GM18519 (cell line): Measurements from ENCODE around the gene SEC14L6.
A peak's percentile ranks its signal among the peaks of the same experiment; 100 is the strongest.
"Not testable (repeated sequence)": the region's sequence is repeated elsewhere in the genome, so short reads cannot be mapped to it uniquely, and the experiment has no call there.

Experiments used
- ATAC-seq: cut with Tn5 transposase; IDR thresholded peaks from one replicate; pipeline ENCODE4 v1.9.1; 2021; ENCODE audit warnings: mild to moderate bottlenecking, moderate library complexity; ENCODE audit not compliant: unreplicated experiment, low FRiP score

The SEC14L6 gene

DNA sequence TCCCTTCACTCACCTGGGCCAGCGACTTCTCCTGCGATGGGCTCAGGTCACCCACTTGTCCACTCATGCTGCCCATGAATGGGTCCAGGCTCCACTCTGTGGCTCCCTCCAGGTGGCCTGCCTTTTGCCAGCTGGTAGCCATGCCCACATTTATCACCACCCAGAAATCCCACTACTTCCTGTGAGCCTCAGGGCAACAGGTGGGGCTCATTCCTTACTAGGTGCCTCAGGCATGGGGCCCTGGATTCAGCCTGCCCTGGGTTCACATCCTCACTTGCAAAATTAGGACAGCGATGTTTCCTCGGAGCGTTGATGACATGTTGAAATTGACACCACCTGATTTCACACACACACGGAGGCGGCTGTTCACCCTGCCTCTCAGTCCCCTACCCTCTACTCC is at the start of gene SEC14L6:
Gene SEC14L6 (minus strand): TSS at position 126 of the 400 bp plus-strand sequence. CDS start 59 bp downstream, at position 67.
- no peak for ATAC-seq

DNA sequence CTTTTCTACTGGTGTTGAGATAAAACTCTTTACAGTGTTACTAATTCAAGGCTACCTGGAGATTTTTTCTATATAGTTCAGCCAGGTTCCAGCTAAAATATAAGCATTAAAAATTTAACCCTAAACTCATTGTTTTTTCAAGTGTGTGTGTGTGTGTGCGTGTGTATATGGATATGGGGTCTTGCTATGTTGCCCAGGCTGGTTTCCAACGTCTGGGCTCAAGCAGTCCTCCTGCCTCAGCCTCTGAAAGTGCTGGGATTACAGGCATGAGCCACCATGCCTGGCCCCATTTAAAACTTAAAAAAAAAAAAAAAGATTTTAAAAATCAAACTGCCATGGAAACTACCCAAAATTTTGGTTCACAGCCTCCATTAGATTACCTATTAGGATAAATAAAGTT is 49.7 kb upstream of the SEC14L6 start:
- ATAC-seq: no peak

DNA sequence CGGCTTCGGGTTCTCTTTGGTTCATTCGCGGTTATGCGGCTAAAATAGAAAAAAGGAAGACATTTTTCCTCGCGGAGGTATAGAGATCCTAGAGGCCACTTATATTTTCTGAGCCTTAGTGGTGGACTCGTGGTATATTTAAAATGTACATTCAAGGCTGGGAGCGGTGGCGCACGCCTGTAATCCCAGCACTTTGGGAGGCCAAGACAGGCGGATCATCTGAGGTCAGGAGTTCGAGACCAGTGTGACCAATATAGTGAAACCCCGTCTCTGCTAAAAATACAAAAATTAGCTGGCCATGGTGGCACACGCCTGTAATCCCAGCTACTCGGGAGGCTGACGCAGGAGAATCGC is 45.8 kb upstream of the SEC14L6 start:
- ATAC-seq: not testable (repeated sequence)

DNA sequence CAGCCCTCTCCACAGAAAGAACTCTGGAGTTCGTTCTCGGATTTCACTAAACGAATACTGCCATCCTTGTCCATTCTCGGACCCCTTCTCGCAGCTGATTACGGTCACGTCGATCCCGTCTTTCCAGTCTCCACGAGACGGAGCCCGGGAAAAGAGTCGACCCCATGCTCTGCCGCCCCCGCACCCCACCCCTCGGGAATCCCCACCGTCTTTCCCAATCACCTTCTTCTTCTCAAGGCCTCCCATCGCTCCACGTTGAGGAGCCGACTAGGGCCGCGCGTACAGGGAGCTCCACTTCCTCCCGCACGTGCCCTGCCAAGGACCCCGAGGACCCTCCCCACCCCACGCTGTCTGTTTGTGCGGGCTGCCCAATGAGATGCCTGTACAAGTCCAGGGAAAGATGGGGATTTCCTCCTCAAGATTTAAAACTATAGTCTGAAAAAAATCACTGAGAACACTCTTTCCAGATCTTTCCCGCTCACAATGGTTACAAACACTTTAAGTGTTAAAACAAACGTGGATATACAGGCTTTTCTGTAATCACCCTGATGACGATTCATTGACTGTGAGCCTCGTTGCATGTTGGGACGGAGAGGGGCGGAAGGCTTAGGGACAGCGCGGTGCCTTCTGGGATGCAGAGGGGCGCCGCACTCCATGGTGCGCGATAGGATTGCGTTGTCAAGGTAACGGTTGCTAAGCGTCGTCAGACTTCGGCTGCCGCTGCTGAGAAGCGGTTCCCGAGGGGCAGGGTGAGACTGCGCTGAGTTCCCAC is 45.2 kb upstream of the SEC14L6 start, which contains the start of gene PES1:
Gene PES1 (minus strand): TSS at position 323 of the 772 bp plus-strand sequence. CDS start 77 bp downstream, at position 246.
- ATAC-seq: peak; percentile 80

DNA sequence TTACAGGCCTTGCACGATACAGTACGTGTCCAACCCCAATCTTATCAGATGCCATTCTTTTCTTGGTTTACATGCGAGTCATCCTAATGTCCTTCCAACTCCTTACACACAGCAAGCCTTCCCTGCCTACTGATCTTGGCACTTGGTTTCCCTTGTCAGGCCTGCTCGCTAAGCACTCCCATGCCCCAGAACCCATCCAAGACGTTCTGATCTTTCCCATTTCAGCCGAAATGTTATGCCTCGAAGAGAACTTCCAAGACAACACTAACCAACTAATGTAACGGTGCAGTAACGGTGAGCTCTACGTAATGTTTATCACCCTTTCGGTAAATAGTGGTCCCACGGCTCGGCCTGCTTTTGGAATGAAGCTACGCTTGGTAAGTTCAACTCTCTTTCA is 44.6 kb upstream of the SEC14L6 start:
- ATAC-seq: no peak

DNA sequence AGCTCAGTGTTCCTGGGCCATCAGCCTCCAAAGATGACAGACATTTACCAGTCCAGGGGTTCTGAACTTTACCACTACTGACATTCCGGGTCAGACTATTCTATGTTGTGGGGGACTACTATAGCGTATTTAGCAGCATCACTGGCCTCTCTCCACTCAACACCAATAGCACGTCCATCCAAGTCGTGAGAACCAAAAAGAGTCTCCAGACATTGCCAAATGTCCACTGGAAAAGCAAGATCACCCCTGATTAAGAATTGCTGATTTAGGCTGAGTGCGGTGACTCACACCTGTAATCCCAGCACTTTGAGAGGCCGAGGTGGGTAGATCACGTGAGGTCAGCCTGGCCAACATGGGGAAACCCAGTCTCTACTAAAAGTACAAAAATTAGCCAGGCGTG is 39.9 kb upstream of the SEC14L6 start:
- ATAC-seq: no peak

DNA sequence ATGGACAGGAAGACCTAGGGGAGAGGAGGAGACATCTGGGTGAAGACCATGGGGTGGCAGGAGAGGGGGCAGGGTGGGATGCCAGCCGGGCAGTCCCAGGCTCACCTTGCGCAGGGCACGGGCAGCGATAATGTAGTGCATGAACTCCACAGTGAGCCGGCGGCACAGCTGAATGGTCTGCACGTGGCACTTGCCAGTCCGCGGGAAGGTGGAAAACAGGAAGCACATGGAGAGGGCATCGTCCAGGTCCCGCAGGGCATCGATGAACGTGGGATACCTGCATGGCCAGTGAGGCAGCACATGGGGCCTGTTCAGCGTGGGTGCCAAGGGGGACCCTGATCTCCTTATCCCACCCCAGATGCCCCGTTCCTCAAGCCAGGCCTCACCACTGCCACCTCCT is 37.9 kb upstream of the SEC14L6 start:
- no peak for ATAC-seq

DNA sequence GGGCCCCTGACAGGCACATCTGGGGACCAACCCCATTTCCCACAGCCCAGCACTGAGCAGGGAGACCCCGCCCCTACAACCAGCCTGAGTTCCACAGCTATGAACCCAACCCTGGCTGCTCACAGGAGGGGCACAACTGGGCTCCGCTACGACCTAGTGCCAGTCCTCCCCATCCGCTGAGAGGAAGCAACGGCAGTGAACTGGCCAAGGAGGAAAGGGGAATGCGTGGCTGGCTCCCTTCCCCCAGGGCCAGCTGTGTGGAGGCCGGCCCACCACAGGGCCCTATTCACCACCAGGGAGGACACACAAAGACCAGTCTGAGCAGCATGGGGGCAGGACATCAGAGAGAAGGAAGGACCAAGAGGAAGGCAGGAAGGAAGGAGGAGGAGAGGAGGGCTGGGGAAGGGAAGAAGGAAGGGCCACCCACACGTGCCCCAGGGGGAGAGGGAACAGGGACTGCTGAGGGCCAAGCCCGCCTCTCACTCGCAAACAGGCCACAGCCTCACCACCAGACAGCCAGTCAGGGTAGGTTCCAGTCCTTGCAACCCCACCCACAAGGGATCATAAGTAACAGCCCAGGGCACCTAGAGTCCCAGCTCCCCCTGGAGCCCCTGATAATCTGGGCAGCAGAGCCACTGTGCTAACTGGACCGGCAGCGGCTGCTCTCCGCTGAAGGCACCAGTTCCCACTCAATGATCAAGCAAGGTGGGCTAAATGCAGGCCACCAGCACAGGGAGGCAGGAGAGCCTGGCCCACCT is 36.4 kb upstream of the SEC14L6 start:
- ATAC-seq: no peak

DNA sequence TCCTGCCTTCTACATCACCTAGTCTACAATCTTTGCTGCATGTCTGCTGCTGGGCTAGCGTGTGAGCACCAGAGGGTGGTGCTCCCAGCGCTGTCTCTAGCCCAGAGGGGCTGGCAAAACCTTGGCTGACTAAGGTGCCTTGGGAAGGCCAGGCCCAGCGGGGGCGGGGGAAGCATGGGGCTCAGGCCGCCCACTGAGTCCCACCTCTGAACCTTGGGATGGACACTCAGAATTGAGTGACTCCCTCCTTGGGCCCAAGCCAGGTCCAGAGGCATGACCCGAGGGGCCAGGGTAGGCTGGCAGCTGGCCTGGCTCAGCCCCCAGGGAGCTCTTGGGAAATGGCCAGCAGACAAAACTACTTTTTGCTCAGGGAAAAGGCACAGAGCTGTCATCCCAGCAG is 35.5 kb upstream of the SEC14L6 start:
- ATAC-seq: no peak

DNA sequence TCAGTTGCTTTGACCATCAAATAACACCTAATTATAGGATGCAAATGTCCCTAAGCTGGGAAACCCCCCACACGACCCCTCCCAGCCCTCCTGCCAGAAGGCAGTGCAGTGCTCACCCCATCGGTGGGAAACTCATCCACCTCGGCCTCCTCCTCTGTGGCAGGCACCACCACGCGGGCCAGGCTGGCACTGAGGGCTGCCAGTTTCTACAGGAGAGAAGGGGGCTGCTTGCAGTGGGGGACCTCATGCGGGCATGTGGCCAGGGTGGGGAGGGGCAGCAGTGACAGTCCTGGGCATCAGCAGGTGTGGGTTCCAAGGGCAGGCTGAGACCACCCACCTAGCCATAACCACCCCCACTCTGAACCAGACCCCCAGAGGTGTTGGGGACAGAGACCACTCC is 34.4 kb upstream of the SEC14L6 start:
- ATAC-seq: no peak

DNA sequence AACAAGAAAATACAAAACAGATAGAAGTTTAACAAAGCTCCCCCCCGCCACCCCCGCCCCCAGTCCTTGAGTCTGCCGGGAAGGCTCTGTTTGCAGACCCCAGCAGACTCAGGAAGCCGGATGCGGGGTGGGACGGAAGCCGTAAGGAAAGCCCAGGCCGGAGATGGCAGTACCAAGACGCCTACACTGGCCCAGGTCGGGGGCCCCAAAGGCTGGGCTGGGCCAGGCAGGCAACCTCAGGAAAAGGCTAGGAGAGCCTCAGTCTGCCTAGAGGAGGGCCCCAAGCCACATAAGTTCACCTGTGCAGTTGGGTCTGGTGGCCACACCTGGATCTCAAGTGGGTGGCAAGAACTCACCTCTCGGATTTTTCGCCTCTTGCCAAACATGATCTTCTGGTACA is 31.9 kb upstream of the SEC14L6 start:
- ATAC-seq: no peak

DNA sequence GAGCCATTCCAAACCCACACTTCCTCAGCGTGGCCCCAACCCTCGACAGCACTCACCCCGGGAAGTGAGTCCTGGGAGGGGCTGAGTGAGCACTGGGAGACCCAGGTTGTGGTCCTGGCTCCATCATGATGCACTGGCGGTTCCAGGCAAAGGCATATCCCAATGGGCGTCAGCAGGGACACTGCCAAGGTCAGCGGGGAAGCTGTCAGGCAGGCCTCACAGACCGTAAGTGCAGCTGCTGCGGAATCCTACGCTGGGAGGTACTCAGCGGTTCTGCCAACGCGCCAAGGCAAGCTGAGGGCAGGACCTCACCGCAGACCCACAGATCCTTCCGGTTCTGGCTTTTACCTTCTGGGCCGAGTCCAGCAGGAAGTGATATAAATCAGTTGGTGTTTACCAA is 29.3 kb upstream of the SEC14L6 start:
- no peak for ATAC-seq

DNA sequence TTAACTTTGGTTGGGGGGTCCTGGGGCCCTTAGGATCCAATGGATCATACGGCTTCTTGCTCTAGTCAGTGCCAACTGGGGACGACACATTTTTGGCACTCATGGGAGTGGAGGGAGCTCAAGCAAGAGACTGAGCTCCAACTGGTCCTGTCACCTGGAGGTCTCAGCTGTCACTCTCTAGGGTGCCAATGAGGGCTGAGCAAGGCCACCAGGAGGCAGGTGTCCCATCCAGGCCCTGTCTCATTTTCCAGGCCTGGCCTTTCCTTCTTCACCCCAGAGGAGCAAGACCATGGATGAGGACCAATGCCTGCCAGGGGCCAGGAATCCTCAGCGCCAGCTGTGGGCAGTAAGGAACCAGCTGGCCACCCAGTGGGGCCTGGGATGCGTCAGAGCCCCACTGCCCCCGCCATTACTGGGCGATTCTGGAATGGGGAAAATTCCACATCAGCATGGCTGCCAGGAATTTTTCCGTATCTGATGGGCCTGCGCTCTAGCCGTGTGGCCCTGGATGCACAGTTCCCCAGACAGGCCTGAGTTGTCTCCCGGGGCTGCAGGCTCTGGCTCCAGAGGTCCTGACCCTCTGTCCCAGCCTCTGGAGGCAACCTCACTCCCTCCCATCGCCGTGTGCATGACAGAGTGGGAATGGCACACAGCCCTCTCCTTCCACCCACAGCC is 28.6 kb upstream of the SEC14L6 start:
- no peak for ATAC-seq

DNA sequence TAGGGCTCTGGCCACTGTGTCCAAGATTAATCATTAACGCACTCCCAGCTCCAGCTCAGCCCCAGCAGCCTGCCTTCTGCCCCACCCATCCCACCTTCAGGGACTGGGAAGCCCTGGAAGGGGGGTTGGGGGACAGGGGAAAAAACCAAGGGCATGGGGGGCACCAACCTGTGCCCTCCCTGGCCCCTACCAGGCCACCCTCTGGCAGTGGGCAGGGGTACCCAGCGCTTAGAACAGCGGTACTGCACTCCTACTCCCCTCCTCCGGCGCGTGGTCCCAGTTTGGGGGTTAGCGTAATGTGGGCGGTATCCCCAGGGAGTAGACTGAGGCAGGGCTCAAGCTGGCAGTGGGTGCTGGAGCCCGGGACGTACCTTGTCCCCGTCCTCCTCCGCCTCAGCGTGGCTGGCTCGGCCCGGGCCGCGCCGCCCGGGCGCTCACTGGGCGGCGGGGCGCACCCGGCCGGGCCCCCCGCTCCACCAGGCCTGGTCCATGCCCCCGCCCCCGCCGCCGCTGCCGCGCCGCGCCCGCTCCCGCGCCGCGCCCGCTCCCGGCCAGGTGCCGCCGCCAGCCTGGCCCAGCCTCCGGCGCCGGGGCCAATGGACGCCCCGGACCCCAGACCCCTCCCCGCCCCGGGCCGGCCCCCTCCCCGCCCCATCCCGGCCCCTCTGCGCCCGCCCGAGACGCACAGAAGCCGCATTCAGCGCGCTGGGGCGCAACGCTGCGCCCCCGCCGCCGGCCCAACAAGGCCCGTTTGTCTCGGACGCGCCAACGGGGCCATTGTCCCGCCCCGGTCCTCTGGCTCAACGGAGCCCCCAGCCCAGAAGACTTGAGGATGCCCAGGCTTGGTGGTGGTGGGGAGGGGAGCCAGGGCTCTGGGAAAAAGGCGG is 27.8 kb upstream of the SEC14L6 start, which contains the start of gene GAL3ST1:
Gene GAL3ST1 (minus strand): TSS at position 571 of the 887 bp plus-strand sequence. CDS start 17,273 bp downstream, outside the sequence.
- ATAC-seq: no peak

DNA sequence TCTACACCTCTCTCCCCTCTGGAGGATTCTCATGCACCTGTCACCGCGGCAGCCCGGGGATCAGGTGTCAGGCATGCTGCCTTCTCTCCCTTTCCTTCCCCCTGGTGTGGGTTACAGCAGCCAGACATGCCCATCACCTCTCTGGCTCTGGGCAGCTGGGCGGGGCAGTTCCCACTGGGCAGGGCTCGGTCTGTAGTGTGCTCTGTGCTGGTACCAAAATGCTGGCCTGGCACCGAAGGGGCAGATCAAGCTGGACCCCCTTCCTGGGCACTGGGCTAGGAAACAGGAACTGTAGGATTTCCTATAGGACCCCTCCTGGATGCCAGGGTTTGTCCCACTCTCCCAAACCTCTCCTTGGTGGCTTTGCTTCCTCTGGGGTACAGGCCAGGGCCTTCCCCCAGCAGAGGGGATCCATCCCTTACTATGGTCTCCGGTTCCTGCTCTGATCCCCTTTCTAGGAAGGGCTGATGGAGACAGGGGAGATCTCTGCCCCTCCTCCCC is 27.1 kb upstream of the SEC14L6 start:
- no peak for ATAC-seq

DNA sequence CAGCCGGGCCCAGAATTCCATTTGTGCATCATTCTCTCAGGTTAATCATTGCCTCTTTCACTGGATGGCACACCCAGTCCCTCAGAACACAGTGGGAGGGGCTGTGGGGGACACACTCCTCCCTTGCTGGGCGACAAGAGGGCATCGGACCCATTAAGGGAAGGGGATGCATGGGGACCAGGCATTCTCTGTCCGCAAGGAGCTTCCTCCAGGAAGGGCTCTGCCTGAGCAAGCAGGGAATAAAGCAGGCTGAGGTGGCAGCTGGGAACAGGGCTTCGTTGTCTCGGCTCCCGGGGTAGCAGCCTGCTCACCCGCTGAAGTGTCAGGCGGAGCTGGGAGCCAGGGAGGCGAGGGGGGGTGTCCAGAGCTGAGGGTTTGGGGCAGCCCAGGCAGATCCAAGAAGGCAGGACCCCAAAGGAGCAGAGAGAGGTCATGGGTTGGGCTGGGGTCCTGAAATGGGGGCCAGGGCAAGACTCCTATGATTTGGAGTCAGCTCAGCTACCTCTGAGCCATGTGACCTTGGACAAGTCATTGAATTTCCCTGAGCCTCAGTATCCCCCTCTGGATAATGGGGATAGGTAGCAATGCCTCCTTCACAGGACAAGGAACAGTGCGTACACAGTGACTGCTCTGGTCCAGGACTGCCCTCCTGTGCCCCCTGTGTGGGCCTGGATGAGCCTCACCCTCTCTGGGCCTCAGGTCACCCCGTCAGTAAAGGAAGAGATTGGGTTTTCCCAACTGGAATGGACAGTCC is 26.5 kb upstream of the SEC14L6 start:
- no peak for ATAC-seq

DNA sequence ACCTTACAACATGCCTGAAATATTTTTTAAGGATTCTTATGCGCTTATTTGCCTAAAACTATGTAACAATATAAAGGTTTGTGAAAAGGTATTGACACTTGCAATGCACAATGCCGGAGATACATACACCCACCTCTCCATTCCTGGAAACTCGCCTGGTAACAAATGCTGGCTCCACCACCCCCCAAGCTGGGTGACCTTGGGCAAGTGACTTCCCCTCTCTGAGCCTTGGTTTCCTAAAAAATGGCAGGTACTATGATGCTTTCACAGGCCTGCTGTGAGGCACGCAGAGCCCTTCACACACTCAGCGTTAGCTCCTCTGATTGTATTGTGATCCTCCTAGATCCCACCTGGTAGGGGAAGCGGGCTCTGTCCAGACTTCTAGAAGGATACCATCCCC is 25.7 kb upstream of the SEC14L6 start:
- ATAC-seq: no peak

DNA sequence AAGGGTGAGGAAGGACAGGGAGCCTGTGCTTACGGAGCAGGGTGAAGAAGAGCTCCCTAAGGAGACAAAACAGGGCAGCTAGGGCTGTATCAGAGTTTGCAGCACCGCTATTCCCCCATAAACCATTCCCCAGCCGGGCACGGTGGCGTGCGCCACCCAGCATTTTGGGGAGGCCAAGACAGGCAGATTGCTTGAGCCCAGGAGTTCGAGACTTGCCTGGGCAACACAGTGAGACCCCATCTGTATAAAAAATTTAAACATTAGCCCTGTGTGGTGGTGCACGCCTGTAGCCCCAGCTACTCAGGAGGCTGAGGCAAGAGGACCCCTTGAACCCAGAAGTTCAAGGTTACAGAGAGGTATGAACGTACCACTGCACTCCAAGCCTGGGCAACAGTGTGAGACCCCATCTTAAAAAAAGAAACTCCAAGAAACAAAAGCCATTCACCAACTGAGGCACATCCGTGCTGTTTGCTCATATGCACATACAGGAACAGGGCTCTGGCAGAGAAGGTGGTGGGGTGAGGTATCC is 23.2 kb upstream of the SEC14L6 start:
- ATAC-seq: no peak

DNA sequence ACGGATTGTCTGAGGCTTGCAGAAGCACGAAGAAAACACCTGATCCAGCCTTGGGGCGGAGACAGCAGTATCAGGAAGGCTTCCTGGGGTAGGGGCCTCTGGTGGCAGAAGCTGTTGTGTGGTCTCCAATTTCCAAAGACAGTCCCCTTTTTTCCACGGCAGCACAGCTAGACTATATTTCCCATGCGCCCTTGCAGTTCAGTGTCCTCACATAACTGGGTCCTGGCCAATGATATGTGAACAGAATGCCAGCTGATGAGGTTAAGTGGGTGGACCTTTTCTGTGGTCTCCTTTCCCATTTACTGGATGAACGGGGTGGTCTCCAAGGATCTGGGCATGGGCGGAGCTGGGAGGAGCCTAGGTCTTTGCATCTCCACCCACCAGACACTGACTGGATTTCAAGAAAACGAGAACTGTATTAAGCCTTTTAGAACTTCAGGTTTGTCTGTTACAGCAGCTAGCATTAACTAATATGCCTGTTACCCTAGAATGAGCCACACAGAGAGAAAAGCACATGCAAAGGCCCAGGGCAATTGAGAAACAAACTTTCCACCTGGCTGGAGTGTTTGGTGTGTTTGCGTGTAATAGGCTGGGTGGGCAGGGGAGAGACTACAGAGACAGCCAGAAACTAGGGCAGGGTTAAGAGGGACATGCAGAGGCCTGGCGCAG is 21.7 kb upstream of the SEC14L6 start:
- no peak for ATAC-seq
